GM19240 (cell line): ENCODE measurements around the gene RAB7A.
"Not testable (repeated sequence)": the region's sequence is repeated elsewhere in the genome, so short reads cannot be mapped to it uniquely, and the experiment has no call there.

Experiments
- DNase-seq: peaks from one replicate; pipeline ENCODE4 v3.0.0; 2011; ENCODE audit warnings: low spot score; ENCODE audit not compliant: insufficient read length

The RAB7A gene

GRCh38 chr3:128749561-128749960 is 23.6 kb downstream of the RAB7A start:
- not testable (repeated sequence) for DNase-seq

GRCh38 chr3:128753715-128754114 is 27.7 kb downstream of the RAB7A start:
- no peak for DNase-seq

- no peak for DNase-seq
Measured at GRCh38 chr3:128760042-128760441, 34.1 kb downstream of the RAB7A start.

GRCh38 chr3:128760881-128761280 is 34.9 kb downstream of the RAB7A start:
- no peak for DNase-seq

GRCh38 chr3:128761392-128761791 is 35.4 kb downstream of the RAB7A start:
- no peak for DNase-seq

GRCh38 chr3:128763967-128764366 is 38.0 kb downstream of the RAB7A start:
- DNase-seq = no peak

- no peak for DNase-seq
Measured at GRCh38 chr3:128764863-128765262, 38.9 kb downstream of the RAB7A start.

- DNase-seq = no peak
Measured at GRCh38 chr3:128767094-128767750, 41.2 kb downstream of the RAB7A start.

GRCh38 chr3:128768471-128768870 is 42.5 kb downstream of the RAB7A start:
- no peak for DNase-seq

- no peak for DNase-seq
Measured at GRCh38 chr3:128770387-128770786, 44.4 kb downstream of the RAB7A start.

- not testable (repeated sequence) for DNase-seq
Measured at GRCh38 chr3:128773189-128773588, 47.2 kb downstream of the RAB7A start.

- not testable (repeated sequence) for DNase-seq
Measured at GRCh38 chr3:128773592-128773991, 47.6 kb downstream of the RAB7A start.

GRCh38 chr3:128775241-128775640 is 49.3 kb downstream of the RAB7A start:
- no peak for DNase-seq

- no peak for DNase-seq
Measured at GRCh38 chr3:128775906-128776542, 50.0 kb downstream of the RAB7A start.

- DNase-seq = no peak
Measured at GRCh38 chr3:128780101-128780837, 54.3 kb downstream of the RAB7A start.

GRCh38 chr3:128781164-128781563 is 55.2 kb downstream of the RAB7A start:
- DNase-seq = no peak

- DNase-seq = no peak
Measured at GRCh38 chr3:128782282-128783146, 56.5 kb downstream of the RAB7A start.

- no peak for DNase-seq
Measured at GRCh38 chr3:128783774-128784173, 57.8 kb downstream of the RAB7A start.

- no peak for DNase-seq
Measured at GRCh38 chr3:128784232-128784631, 58.2 kb downstream of the RAB7A start.

- DNase-seq = no peak
Measured at GRCh38 chr3:128784843-128785242, 58.9 kb downstream of the RAB7A start.

- DNase-seq = no peak
Measured at GRCh38 chr3:128786434-128787020, 60.5 kb downstream of the RAB7A start.
